Epithelial cell of proximal tubule (primary cell): ENCODE data around the gene SKAP1. TPM values are rescaled to one million over a fixed set of nuclear protein-coding genes. Genes with fewer than 3 reads are reported as not detected.

Experiments used
- DNase-seq: peaks from one replicate; pipeline ENCODE4 v3.0.0-alpha.2; 2011; ENCODE audit warnings: low read depth
- H3K4me3 ChIP-seq: 2 replicates; pipeline ENCODE4 v1.5.1; 2011; ENCODE audit warnings: low read depth, mild to moderate bottlenecking, low read length
- CTCF ChIP-seq: conservative IDR thresholded peaks from 2 replicates; pipeline ENCODE4 v1.5.1; 2012; ENCODE audit warnings: low read depth, mild to moderate bottlenecking, low read length
- total RNA-seq: library from RNA; depleted of rRNA; stranded (reverse); fragments of >200 nt; gene quantifications from 2 replicates; pipeline ENCODE4 v1.2.3, GENCODE V29; 2015

Gene SKAP1
- total RNA-seq, 1 donor from 2014 or later, result 11.4 TPM

- no peak for TF ChIP-seq CTCF
- H3K4me3 ChIP-seq, result no peak overlapping the region
- DNase-seq, result no peak
These were observed 15.2 kb upstream of the SKAP1 start for GRCh38 chr17:48445248-48445620.

GRCh38 chr17:48444516-48445247 lies 14.7 kb upstream of the SKAP1 start:
- TF ChIP-seq CTCF, result no peak
- no peak for DNase-seq
- H3K4me3 ChIP-seq, result no peak overlapping the region

- no peak overlapping the region for H3K4me3 ChIP-seq
- DNase-seq, result no peak
- TF ChIP-seq CTCF, result no peak
These were observed 13.7 kb upstream of the SKAP1 start for GRCh38 chr17:48443712-48444111.

- H3K4me3 ChIP-seq, result no peak overlapping the region
- TF ChIP-seq CTCF, result no peak
- DNase-seq, result no peak
These were observed 12.8 kb upstream of the SKAP1 start for GRCh38 chr17:48442819-48443218.

- no peak for DNase-seq
These were observed 11.8 kb upstream of the SKAP1 start for GRCh38 chr17:48441862-48442261.

GRCh38 chr17:48441231-48441711 lies 11.3 kb upstream of the SKAP1 start:
- no peak for DNase-seq
- no peak for TF ChIP-seq CTCF
- H3K4me3 ChIP-seq, result no peak overlapping the region

More at GRCh38 chr17:48441862-48442261, 11.8 kb upstream of the SKAP1 start:
- H3K4me3 ChIP-seq, result no peak overlapping the region
- no peak for TF ChIP-seq CTCF

- no peak for TF ChIP-seq CTCF
- H3K4me3 ChIP-seq, result no peak overlapping the region
- DNase-seq, result no peak
These were observed 10.7 kb upstream of the SKAP1 start for GRCh38 chr17:48440669-48441068.
